GM19452 (cell line): Measurements from ENCODE around the gene CACNB2.

ENCODE experiments used
- ATAC-seq: cut with Tn5 transposase; IDR thresholded peaks from one replicate; pipeline ENCODE4 v1.9.1; 2021; ENCODE audit not compliant: unreplicated experiment

The CACNB2 gene

DNA sequence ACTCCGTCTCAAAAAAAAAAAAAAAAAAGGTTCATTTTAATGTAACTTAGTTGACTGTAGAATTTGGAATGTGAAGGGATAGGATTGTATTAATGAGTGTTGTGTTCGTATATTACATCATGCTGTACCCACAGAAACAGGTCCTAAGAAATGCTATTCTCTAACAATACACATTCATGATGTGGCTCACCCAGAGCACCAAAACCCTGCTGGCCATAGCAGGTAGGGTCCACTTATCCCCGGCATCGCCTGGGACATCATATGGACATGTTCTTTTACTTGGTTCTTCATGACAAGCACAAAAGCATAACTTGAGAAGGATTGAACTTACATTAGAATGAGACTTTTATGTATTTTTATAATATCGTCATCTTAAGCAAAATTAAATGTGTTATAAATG lies 241.5 kb downstream of the CACNB2 start:
- no peak for ATAC-seq

DNA sequence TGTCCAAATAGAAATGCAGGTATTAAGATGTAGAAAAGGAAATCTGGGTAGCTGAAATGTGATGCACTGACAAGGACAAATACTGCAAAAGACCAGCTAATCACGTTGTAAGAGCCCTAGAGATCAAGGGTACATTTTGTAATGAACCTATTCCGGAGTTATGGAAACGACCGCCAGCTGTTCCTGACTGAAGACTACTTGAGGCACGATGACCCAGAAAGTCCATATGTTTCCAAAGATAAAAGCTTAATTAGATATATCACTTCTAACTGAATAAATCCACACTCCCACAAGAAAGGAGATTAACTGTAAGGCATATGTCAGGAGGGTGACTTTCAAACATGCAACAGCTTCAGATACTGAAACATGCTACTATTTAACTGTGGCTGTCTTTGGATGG lies 257.7 kb downstream of the CACNB2 start:
- no peak for ATAC-seq

DNA sequence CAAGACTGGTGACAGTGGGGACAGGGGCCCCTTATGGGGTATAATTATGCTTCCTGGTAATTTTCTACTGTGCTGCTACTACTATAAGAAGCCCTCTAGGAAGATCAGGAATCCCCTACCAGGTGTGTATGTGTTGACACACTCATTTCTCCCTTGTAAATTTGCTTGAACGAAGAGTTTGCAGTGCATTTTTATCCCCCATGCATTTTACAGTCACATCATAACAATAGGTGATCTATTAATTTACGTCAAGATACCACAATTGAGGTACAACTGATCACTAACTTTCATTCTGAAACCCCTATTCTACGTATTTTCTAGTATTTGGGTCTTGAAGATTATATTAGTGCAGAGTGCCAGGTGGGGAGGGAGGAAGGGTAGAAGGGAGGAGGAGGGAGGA lies 258.9 kb downstream of the CACNB2 start:
- peak; percentile 61 for ATAC-seq

DNA sequence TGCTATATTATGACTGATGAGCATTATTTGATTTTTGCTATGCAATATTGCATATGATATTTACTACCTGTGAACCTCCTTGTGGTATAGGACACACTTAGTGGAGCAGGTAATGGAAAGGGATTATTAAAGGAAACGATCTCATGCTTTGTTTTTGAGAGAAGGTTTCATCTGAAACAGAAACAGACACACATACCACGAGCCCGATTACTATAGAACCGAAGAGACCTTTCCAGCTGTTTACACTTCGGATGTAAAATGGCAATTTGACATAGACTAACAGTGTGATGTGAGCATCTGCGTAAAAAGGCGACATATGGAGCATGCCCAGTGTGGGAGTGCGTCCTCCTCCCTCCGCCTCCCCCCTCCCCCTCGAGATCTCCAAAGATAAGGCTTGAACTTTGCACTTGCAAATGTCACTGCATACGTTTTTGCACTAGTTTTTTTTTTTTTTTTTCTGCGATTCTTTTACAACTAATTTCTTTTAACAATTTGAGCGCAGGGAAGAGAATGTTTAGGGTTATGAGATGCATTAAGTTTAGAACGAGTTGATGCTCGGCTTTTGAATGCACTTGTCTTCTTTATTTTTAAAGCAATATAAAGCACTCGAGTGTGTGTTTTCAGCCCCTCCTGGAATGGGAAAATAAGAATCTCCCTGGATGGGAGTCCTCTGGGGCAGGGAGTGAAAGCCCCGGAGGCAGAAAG lies 260.1 kb downstream of the CACNB2 start:
- ATAC-seq = peak; percentile 63

DNA sequence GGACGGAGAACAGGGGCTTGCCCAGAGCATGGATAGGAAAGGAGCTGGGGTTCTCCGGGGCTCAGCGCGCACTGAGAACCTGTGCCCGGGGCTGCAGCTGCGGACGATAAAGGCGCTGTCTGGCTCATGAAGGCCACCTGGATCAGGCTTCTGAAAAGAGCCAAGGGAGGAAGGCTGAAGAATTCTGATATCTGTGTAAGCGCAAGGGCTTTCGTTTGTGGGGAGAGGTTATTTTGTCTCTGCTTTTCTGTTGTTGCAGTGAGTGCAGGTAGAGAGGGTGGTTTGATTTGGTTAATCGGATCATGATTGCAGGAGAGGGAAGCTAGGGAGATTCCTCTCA lies 260.7 kb downstream of the CACNB2 start:
- no peak for ATAC-seq

GRCh38 chr10:18401416-18402195 lies 261.4 kb downstream of the CACNB2 start:
- ATAC-seq = no peak

- no peak for ATAC-seq
Measured at GRCh38 chr10:18402853-18403252, 262.6 kb downstream of the CACNB2 start.

- no peak for ATAC-seq
Measured at GRCh38 chr10:18404530-18404929, 264.3 kb downstream of the CACNB2 start.

DNA sequence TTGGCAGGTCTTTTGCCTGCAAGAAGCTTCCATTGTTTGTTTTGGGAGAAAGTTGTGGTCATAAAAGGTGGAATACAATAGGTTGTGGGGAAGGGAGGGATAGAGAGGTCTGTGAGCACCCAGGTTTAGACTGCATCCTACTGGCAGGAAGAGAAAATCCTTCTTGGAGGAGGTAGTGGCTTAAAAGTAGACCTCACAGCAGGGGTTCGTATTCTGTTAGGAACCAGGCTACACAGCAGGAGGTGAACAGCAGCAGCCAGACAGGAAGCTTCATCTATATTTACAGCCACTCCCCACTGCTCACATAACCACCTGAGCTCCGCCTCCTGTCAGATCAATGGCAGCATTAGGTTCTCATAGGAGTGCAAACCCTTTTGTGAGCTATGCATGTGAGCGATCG lies 265.9 kb downstream of the CACNB2 start:
- ATAC-seq = no peak

DNA sequence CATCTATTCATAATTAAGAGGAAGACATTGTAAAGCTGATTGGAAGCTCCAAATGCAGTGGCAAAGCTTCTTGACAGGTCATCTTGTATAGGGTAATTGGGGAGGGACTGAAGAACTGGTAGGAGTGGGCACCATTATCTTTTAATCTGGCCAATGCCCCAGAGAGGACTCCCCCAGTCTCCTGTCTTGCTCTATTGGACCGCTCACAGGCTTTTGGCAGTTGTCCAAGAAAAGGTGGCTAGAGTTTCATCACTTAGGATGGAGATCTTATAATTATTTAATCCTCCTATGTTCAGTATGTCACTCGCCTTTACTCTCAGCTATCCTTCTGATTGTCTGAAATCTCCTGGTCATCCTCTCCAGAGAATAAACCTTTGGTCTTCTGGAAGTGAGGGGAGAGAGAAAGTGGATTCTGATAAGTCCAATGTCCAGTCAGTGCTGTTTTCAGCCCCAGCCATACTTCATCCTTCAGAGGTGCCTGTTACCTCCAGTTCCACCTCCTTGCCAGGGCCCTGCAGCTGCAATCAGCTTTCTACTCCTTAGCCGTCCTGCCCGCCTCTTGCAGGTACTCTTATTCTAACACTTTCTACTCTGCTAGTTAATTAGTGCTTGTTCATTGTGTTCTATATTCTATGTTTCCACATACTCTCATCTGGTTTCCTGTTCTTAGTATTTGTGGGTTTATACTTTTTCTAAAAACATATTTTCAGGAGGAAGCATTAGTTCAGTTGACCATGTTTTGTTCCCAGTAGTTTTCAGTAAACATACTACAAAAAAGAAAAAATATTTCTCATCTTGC lies 269.6 kb downstream of the CACNB2 start:
- peak; percentile 75 for ATAC-seq

DNA sequence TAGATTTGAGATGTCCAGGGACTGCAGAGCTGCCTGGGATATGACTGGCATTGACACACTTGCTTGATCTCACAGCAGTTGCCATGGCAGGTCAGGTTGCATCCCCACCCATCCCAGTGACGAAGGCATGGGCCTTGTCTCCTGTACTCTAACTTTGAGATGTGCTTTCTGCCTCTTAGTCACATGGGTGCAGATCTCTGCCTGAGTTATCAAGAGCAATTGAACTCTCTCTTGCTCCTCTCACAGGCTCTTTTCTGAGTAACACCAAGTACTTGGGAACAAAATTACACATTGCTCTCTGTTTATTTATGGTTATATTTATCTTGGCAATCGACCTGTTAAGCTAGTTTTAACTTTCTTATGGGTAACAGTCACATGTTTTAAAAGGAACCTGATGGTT lies 273.8 kb downstream of the CACNB2 start:
- ATAC-seq = no peak

DNA sequence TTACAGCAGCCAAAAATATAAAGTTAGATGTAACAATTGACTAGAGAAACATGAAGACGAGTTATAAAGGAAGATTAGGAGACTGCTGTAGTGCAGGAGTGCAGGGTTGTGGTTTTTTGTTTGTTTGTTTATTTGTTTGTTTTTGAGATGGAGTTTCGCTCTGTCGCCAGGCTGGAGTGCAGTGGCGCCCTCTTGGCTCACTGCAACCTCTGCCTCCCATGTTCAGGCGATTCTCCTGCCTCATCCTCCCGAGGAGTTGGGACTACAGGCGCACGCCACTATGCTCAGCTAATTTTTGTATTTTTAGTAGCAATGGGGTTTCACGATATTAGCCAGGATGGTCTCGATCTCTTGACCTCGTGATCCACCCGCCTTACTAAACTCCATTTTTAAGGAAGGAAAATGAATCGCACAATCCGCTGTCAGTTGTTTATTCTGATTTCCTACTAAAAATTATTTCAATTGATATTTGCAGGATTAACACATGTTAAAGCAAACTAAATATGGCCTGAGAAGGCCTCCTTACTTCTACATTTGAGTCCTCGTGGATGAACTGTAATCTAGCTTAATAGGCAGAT lies 277.8 kb downstream of the CACNB2 start:
- ATAC-seq = no peak

DNA sequence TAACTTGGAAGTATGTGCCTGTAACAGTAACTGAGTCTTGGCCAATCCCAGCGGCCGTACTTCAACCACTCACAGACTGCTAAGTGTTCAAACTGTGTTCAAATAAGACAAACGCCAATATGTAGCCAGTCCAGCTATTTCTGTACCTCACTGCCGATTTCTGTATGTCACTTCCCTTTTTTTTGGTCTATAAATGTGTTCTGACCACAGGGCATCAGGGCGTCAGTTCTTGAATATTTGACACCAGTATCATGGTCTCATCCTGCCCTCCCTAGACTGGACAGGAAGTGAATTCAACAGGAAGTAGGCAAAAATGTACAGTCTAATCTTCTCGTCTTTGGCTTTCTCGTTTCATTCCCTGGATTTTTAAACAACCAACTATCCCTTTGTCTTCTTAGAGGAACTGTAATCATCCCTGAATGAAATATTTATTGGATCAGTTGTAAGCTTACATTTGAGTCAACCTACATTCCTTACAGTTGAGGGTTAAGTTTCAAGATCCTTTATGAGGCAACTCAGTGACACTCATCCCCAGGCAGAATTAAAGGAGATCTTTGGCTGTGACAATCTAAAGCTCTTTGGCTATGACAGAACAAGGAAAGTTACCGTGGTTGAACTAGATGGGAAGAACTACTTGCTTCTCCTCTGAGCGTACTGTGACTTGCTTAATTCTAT lies 278.5 kb downstream of the CACNB2 start:
- ATAC-seq = peak; percentile 78

DNA sequence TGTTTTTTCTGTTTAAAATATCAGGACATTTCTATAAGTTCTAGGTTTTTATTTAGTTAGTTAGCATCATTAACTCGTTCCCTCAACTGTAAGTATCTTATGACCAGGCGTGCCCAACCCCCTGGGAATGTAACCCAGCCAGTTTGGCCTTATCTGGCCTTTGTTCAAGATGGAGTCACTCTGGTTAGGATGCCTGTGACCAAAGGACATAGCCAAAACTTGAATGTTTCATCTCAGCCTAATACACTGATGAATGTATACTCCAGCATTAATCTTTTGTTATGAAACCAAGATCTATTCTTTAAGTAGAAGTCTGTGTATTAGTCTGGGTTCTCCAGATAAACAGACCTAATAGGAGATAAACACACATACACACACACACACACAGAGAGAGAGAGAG lies 279.7 kb downstream of the CACNB2 start:
- no peak for ATAC-seq

DNA sequence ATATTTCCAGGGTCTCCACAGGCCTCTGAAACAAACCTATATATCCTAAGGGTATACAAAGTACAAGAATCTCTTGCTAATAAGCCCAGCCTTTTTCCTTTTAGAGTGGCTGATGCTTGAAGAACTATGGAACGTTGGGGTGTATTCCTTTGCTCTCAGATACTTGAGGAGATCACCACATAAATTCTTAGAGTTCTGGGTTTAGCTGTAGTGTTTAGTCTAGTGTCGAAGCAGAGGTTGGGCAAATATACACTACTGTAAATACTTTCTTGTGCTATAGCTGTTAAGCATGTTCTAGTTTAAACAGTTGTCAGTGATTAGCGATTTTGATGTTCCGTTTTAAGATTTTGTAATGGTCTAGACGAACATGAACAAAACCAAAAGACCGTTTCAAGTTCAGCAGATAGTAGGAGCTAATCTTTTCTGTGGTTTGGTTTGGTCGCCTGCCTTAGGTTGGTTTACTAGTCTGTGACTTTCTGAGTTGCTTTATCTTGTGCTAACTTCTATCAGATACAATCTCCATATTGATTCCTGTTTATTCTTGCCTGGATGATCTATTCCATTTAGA lies 281.6 kb downstream of the CACNB2 start:
- no peak for ATAC-seq

DNA sequence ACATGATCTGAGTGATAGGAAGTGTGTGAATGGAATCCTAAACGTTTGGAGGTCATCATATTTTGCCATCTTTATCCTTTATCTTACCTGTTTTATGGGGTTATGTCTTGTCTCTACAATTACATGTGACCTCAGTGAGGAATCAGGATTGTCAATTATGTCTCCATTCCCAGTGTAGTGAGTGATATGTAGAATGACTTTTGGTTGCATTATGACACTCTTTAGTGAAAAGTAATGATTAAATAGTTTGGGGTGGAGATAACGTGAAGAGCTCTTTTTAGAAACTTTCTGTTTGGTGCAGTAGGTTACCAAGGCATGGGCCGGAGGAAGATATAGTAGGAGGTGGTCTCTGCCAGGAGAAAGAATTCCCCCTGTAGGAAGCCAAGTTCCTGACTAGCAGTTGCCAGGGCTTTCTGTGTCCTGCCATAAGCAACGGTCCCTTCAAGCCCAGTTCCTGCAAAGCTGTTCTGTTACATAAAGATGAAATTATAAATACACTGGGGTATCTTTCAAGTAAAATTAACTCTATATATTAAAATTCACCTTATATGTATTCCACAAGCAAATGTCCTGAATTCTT lies 282.9 kb downstream of the CACNB2 start:
- ATAC-seq = peak; percentile 34

GRCh38 chr10:18424200-18424599 lies 284.0 kb downstream of the CACNB2 start:
- ATAC-seq = no peak

GRCh38 chr10:18429335-18429734 lies 289.1 kb downstream of the CACNB2 start:
- ATAC-seq = no peak

DNA sequence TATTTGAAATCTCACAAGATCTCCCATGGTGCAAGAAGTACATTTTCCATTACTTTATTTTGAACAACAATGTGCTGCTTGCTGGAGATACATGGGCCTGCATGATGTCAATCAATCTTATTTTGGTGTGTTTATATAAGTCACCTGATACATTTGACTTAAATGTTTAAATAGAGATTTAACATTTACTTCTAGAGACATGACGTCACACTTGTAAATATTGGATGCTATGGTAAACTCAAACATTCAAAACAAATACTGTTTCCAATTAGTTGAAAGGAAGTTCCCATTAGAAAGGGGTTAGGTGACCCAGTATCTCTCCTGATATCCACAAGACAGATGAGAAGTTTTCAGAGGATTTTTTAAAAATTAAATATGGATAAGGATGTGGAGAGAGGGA lies 296.7 kb downstream of the CACNB2 start:
- no peak for ATAC-seq

DNA sequence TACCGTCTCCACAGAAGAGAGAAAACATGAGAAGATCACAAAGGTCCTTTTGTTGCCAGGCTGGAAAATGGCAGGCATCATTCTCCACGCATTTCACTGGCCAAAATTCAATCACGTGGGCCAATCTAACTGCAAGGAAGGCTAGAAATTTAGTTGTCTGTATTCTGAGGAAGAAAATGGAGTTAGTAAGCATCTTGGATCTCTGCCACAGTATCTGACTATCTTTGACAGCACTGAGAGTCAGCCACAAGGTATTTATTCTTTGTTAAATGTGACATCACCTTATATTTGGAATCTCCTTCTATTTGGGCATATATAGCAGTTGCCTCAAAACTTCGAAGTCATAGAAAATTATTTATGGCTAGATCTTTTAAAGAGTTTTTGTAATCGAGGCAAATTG lies 297.3 kb downstream of the CACNB2 start:
- ATAC-seq = no peak
